Esophagus (tissue), 2 donors: ENCODE measurements around the gene ALDH9A1. TPM values are rescaled to one million over a fixed set of nuclear protein-coding genes. Genes with fewer than 3 reads are reported as not detected.

Experiments used
- H3K27ac ChIP-seq, 2 donors: one replicate each; pipeline ENCODE4 v1.5.1; 2013; ENCODE audit warnings: low read depth in 2 of 2, mild to moderate bottlenecking in 2 of 2, inconsistent platforms in 1 of 2, low read length in 1 of 2, moderate library complexity in 1 of 2
- H3K27me3 ChIP-seq, 2 donors: one replicate each; pipeline ENCODE4 v1.6.1; 2013; ENCODE audit warnings: low read length in 2 of 2, control low read depth in 1 of 2, mild to moderate bottlenecking in 1 of 2; ENCODE audit not compliant: insufficient read depth in 2 of 2, control insufficient read depth in 1 of 2
- H3K36me3 ChIP-seq, 2 donors: one replicate each; pipeline ENCODE4 v1.6.1; 2013; ENCODE audit warnings: low read length in 1 of 2; ENCODE audit not compliant: control insufficient read depth in 2 of 2, insufficient read depth in 2 of 2
- H3K4me1 ChIP-seq, 2 donors: one replicate each; pipeline ENCODE4 v1.6.1; 2013; ENCODE audit warnings: low read length in 1 of 2; ENCODE audit not compliant: control insufficient read depth in 2 of 2, insufficient read depth in 2 of 2
- H3K4me3 ChIP-seq, 2 donors: one replicate each; pipeline ENCODE4 v1.5.1; 2013; ENCODE audit warnings: low read length in 2 of 2, mild to moderate bottlenecking in 2 of 2, low read depth in 1 of 2, moderate library complexity in 1 of 2
- H3K9me3 ChIP-seq, 2 donors: one replicate each; pipeline ENCODE4 v1.6.1; 2013; ENCODE audit warnings: mild to moderate bottlenecking in 2 of 2, low read depth in 1 of 2, low read length in 1 of 2, moderate library complexity in 1 of 2; ENCODE audit not compliant: control insufficient read depth in 2 of 2, insufficient read depth in 1 of 2
- WGBS, 2 donors: extraction: QIAGEN DNeasy Blood & Tissue Kit; methylation state at CpG; one replicate each; pipeline ENCODE4 v1.1.7; 2013; 5-methylcytosine and 5-hydroxymethylcytosine counted together
- polyA plus RNA-seq, 2 donors: library from polyadenylated mRNA; stranded (reverse); fragments of 200-250 nt; gene quantifications; one replicate each; pipeline ENCODE4 v1.2.3, GENCODE V29; 2013
- donor health status: healthy with polysubstance abuse.
- donor health status: Bipolar disorder and iron deficiency.

ALDH9A1 gene
- polyA plus RNA-seq, 2 donors = 60.4 to 113 TPM

- Histone ChIP-seq H3K4me1 (no peaks in the 10 kb centered on the region), H3K4me3 (no peak overlapping the region), H3K27me3 (no peaks in the 10 kb centered on the region), H3K27ac (no peak overlapping the region), H3K9me3 (no peaks in the 10 kb centered on the region), H3K36me3 (peaks cover 13 to 19% of the 10 kb centered on the region in 2 donors)
- 1 to 46% methylated on average over 2 of the region's 2 CpGs for WGBS, 2 donors
Observed at GRCh38 chr1:165678509-165678908, 19.9 kb downstream of the ALDH9A1 start.

GRCh38 chr1:165675794-165676193 is 22.6 kb downstream of the ALDH9A1 start:
- Histone ChIP-seq H3K4me1 (no peaks in the 10 kb centered on the region), H3K27ac (no peak overlapping the region), H3K27me3 (no peaks in the 10 kb centered on the region), H3K36me3 (peaks cover 6 to 11% of the 10 kb centered on the region in 2 donors), H3K4me3 (no peak overlapping the region), H3K9me3 (no peaks in the 10 kb centered on the region)
- WGBS, 2 donors = 95 to 97% methylated on average over 1 of the region's 1 CpG

- no peaks in the 10 kb centered on the region for H3K4me1 ChIP-seq
- H3K27me3 ChIP-seq = no peaks in the 10 kb centered on the region
- no peaks in the 10 kb centered on the region for H3K9me3 ChIP-seq
- 86 to 91% methylated on average over 8 of the region's 8 CpGs for WGBS, 2 donors
- no peak overlapping the region for H3K27ac ChIP-seq
- no peak overlapping the region for H3K4me3 ChIP-seq
- peaks cover 6 to 8% of the 10 kb centered on the region in 2 donors for H3K36me3 ChIP-seq
Observed at GRCh38 chr1:165674599-165674998, 23.8 kb downstream of the ALDH9A1 start.

- 94 to 95% methylated on average over 2 of the region's 2 CpGs for WGBS, 2 donors
- no peak overlapping the region for H3K27ac ChIP-seq
- peaks cover 8 to 11% of the 10 kb centered on the region in 2 donors for H3K36me3 ChIP-seq
- no peaks in the 10 kb centered on the region for H3K9me3 ChIP-seq
- H3K27me3 ChIP-seq = no peaks in the 10 kb centered on the region
- no peaks in the 10 kb centered on the region for H3K4me1 ChIP-seq
- H3K4me3 ChIP-seq = no peak overlapping the region
Observed at GRCh38 chr1:165671526-165671925, 26.8 kb downstream of the ALDH9A1 start.

- H3K36me3 ChIP-seq = peaks cover 4 to 21% of the 10 kb centered on the region in 2 donors
- WGBS, 2 donors = 89 to 97% methylated on average over 3 of the region's 3 CpGs
- H3K4me1 ChIP-seq = no peaks in the 10 kb centered on the region
- H3K4me3 ChIP-seq = no peak overlapping the region
- no peaks in the 10 kb centered on the region for H3K27me3 ChIP-seq
- no peaks in the 10 kb centered on the region for H3K9me3 ChIP-seq
- no peak overlapping the region for H3K27ac ChIP-seq
Observed at GRCh38 chr1:165668184-165668583, 30.2 kb downstream of the ALDH9A1 start.

GRCh38 chr1:165666152-165666825 is 32.1 kb downstream of the ALDH9A1 start:
- peaks cover 4 to 29% of the 10 kb centered on the region in 2 donors for H3K36me3 ChIP-seq
- WGBS, 2 donors = 74 to 85% methylated on average over 5 of the region's 5 CpGs

GRCh38 chr1:165662186-165662585 is 36.2 kb downstream of the ALDH9A1 start:
- Histone ChIP-seq H3K9me3 (no peaks in the 10 kb centered on the region), H3K36me3 (peaks cover 0 to 23% of the 10 kb centered on the region in 2 donors), H3K4me1 (no peaks in the 10 kb centered on the region), H3K4me3 (no peak overlapping the region), H3K27ac (no peak overlapping the region), H3K27me3 (no peaks in the 10 kb centered on the region)
- 85 to 88% methylated on average over 3 of the region's 3 CpGs for WGBS, 2 donors

More at GRCh38 chr1:165666152-165666825, 32.1 kb downstream of the ALDH9A1 start:
- no peaks in the 10 kb centered on the region for H3K4me1 ChIP-seq
- H3K9me3 ChIP-seq = no peaks in the 10 kb centered on the region
- H3K4me3 ChIP-seq = no peak overlapping the region
- H3K27me3 ChIP-seq = no peaks in the 10 kb centered on the region
- H3K27ac ChIP-seq = no peak overlapping the region

GRCh38 chr1:165661703-165662102 is 36.7 kb downstream of the ALDH9A1 start:
- Histone ChIP-seq H3K36me3 (peaks cover 0 to 20% of the 10 kb centered on the region in 2 donors), H3K4me3 (no peak overlapping the region), H3K27me3 (no peaks in the 10 kb centered on the region), H3K27ac (no peak overlapping the region), H3K4me1 (no peaks in the 10 kb centered on the region), H3K9me3 (no peaks in the 10 kb centered on the region)
- WGBS, 2 donors = 81 to 90% methylated on average over 2 of the region's 2 CpGs

GRCh38 chr1:165659581-165659895 is 38.8 kb downstream of the ALDH9A1 start:
- peaks cover 0 to 20% of the 10 kb centered on the region in 2 donors for H3K36me3 ChIP-seq
- no peak overlapping the region for H3K27ac ChIP-seq
- 74 to 77% methylated on average over 3 of the region's 3 CpGs for WGBS, 2 donors
- no peak overlapping the region for H3K4me3 ChIP-seq
- H3K9me3 ChIP-seq = no peaks in the 10 kb centered on the region
- H3K27me3 ChIP-seq = no peaks in the 10 kb centered on the region
- no peaks in the 10 kb centered on the region for H3K4me1 ChIP-seq
